ENCODE results near the gene SERPINE1.

DNA sequence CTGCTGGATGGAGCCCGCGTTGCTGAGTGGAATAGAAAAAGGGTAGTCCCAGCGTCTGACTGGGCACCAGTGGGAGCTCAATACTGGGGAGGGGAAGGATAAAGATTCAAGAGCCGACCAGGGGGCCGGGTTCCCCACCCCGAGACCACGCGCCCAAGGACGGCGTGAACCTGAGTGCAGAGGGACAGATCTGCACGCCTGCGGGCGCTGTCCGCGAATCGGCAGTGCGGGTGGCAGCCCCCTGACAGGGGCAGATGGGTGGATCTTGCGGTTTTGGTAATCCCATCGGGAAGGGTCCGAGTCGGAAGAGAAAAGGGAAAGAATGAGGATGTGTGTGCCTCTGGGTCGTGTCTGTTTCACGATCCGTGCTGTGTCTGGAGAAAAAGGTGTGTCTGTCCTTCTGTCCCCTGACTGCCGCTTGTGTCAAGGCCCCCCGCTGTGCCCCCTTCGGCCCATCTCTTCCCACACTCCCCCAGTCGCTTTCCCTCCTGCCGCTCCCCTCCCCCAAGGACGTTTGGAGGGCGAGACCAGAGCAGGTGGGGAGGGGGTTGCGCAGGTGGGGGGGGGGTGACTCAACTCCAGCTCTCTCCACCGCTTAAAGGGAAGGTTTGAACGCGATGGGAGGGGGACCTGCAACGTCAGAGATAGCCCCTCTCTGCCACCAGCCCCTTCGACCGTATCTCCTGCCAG, 39.2 kb downstream of the SERPINE1 start:
- TF ChIP-seq, protein P1, sequence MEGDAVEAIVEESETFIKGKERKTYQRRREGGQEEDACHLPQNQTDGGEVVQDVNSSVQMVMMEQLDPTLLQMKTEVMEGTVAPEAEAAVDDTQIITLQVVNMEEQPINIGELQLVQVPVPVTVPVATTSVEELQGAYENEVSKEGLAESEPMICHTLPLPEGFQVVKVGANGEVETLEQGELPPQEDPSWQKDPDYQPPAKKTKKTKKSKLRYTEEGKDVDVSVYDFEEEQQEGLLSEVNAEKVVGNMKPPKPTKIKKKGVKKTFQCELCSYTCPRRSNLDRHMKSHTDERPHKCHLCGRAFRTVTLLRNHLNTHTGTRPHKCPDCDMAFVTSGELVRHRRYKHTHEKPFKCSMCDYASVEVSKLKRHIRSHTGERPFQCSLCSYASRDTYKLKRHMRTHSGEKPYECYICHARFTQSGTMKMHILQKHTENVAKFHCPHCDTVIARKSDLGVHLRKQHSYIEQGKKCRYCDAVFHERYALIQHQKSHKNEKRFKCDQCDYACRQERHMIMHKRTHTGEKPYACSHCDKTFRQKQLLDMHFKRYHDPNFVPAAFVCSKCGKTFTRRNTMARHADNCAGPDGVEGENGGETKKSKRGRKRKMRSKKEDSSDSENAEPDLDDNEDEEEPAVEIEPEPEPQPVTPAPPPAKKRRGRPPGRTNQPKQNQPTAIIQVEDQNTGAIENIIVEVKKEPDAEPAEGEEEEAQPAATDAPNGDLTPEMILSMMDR (IDR thresholded peaks at IDR 0.05; ENCODE audit: low read length) = no peak
- TF ChIP-seq EZH2phosphoT487 (IDR thresholded peaks at IDR 0.05; ENCODE audit: low read length) = no peak
